ENCODE measurements around the gene PLPP7.

- TF ChIP-seq CTCF (IDR thresholded peaks at IDR 0.05; ENCODE audit: insufficient read depth, low read depth, low read length) (no peak), EZH2 (IDR thresholded peaks at IDR 0.05; ENCODE audit: insufficient read depth, low read length) (no peak)
Observed at GRCh38 chr9:131297903-131298302, 8.4 kb downstream of the PLPP7 start.

Measured in astrocyte (in vitro differentiated cells and primary cell).